Measurements from ENCODE around the gene ARPC3. TPM values are rescaled to one million over a fixed set of nuclear protein-coding genes. Genes with fewer than 3 reads are reported as not detected.
A peak's percentile ranks its signal among the peaks of the same experiment; 100 is the strongest.

Gene ARPC3
- total and polyA plus RNA-seq, 2 experiments from 2014 or later: 356 to 411 TPM

DNA sequence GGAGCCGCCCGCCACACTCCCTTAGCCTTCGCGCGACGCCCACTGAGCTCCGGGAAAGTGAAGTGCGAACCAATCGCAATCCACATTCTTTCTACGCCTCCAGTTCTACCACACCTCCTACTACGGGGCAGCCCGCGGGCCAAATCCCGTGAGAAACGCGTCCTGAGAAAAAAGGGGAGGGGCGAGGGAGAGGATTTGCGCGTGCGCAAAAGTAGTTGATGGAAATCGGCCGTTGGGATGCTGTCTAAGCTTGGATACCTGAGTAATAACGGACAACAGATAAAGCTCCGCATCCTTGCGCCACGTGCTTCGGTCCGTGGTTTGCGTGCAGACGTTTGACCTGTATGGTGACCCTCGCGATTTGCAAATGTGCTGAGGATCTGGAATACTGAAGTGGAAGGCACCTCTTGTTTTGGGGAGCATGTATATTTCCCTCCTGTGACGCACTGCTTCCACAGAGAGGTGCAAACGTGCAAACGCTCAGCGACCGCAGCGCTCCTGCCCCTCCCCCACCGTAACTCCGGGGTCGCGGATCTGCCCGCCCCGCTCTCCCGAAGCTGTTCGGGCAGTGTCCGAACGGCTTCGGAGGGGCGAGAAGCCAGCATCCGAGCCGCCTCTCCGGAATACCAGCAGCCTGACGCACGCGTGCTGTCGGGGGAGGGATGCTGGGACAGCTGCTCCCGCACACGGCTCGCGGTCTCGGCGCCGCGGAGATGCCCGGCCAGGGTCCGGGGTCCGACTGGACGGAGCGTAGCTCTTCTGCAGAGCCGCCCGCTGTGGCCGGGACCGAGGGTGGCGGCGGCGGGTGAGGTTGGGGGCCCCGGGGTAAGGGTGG lies 18.3 kb upstream of the ARPC3 start, which contains the start of the genes FAM216A and GPN3:
Gene FAM216A (plus strand): TSS at position 632 of the 835 bp plus-strand sequence. CDS start 31 bp downstream, at position 663.
Gene GPN3 (minus strand): TSS at position 44 of the 835 bp plus-strand sequence. CDS start 54 bp downstream, outside the sequence.
- H2AFZ ChIP-seq: peak within 1 kb of the TSS; percentile 92; the same call in 1 of the 2 replicates

GRCh38 chr12:110467847-110468213 lies 17.7 kb upstream of the ARPC3 start:
- Histone ChIP-seq H3F3A (replicated peaks; ENCODE audit: low read depth) (0 out of 2 replicates have a peak, but pooled peaks cover 3% of the 10 kb centered on the region), H4K20me1 (replicated peaks; ENCODE audit: insufficient read depth) (peaks cover 11% of the 10 kb centered on the region), H3K4me2 (peak overlapping the region; percentile 79), H3K9me2 (ENCODE audit: insufficient read depth) (no peaks in the 10 kb centered on the region), H2AFZ (peak overlapping the region; percentile 9; the same call in 1 of the 2 replicates), H3K27ac (ENCODE audit: low read depth) (0 out of 2 replicates have a peak overlapping the region, but pooled peaks have one; percentile 18), H3K79me2 (replicated peaks; ENCODE audit: insufficient read depth) (peaks cover 57% of the 10 kb centered on the region), H3K4me1 (ENCODE audit: insufficient read depth) (peaks cover 6% of the 10 kb centered on the region), H3K36me3 (ENCODE audit: insufficient read depth) (peaks cover 8% of the 10 kb centered on the region), H3K27me3 (ENCODE audit: insufficient read depth) (no peaks in the 10 kb centered on the region), H3K4me3 (peak overlapping the region; percentile 70)
- peaks cover 16% of the 10 kb centered on the region for H3K4me1 Mint-ChIP-seq
- ATAC-seq: no peak
- H3K9me3 Mint-ChIP-seq: no peaks in the 10 kb centered on the region
- no peak for TF ChIP-seq EZH2 (IDR thresholded peaks at IDR 0.05; ENCODE audit: low read depth, unreplicated experiment)
- peak; percentile 27 for TF ChIP-seq JUNB (IDR thresholded peaks at IDR 0.05; ENCODE audit: unreplicated experiment)
- no peak for DNase-seq (ENCODE audit: low spot score)
- H3K4me3 Mint-ChIP-seq: peak overlapping the region; percentile 100
- H3K36me3 Mint-ChIP-seq (ENCODE audit: low read depth): peaks cover 41% of the 10 kb centered on the region
- peak overlapping the region; percentile 99 for H3K27ac Mint-ChIP-seq
- peaks cover 21% of the 10 kb centered on the region for H3K27me3 Mint-ChIP-seq (ENCODE audit: insufficient read depth, low read depth, poor library complexity)

More for the DNA sequence above, 18.3 kb upstream of the ARPC3 start, which contains the start of the genes FAM216A and GPN3:
- H3K9me2 ChIP-seq (ENCODE audit: insufficient read depth): no peaks in the 10 kb centered on the region
- peak within 1 kb of the TSS; percentile 91 for H3K4me2 ChIP-seq
- Mint-ChIP-seq H3K9me3 (no peaks in the 10 kb centered on the region), H3K27ac (peak within 1 kb of the TSS; percentile 99), H3K27me3 (ENCODE audit: insufficient read depth, low read depth, poor library complexity) (peaks cover 21% of the 10 kb centered on the region), H3K4me1 (peaks cover 16% of the 10 kb centered on the region), H3K4me3 (peak within 1 kb of the TSS; percentile 100), H3K36me3 (ENCODE audit: low read depth) (peaks cover 37% of the 10 kb centered on the region)
- H3K4me1 ChIP-seq (ENCODE audit: insufficient read depth): peaks cover 6% of the 10 kb centered on the region
- 0 out of 2 replicates have a peak, but pooled peaks cover 3% of the 10 kb centered on the region for H3F3A ChIP-seq (replicated peaks; ENCODE audit: low read depth)
- H3K27ac ChIP-seq (ENCODE audit: low read depth): peak within 1 kb of the TSS; percentile 81
- peak; percentile 89 for ATAC-seq
- peak; percentile 99 for DNase-seq (ENCODE audit: low spot score)
- peaks cover 11% of the 10 kb centered on the region for H4K20me1 ChIP-seq (replicated peaks; ENCODE audit: insufficient read depth)
- H3K79me2 ChIP-seq (replicated peaks; ENCODE audit: insufficient read depth): peaks cover 57% of the 10 kb centered on the region
- TF ChIP-seq, protein P1, sequence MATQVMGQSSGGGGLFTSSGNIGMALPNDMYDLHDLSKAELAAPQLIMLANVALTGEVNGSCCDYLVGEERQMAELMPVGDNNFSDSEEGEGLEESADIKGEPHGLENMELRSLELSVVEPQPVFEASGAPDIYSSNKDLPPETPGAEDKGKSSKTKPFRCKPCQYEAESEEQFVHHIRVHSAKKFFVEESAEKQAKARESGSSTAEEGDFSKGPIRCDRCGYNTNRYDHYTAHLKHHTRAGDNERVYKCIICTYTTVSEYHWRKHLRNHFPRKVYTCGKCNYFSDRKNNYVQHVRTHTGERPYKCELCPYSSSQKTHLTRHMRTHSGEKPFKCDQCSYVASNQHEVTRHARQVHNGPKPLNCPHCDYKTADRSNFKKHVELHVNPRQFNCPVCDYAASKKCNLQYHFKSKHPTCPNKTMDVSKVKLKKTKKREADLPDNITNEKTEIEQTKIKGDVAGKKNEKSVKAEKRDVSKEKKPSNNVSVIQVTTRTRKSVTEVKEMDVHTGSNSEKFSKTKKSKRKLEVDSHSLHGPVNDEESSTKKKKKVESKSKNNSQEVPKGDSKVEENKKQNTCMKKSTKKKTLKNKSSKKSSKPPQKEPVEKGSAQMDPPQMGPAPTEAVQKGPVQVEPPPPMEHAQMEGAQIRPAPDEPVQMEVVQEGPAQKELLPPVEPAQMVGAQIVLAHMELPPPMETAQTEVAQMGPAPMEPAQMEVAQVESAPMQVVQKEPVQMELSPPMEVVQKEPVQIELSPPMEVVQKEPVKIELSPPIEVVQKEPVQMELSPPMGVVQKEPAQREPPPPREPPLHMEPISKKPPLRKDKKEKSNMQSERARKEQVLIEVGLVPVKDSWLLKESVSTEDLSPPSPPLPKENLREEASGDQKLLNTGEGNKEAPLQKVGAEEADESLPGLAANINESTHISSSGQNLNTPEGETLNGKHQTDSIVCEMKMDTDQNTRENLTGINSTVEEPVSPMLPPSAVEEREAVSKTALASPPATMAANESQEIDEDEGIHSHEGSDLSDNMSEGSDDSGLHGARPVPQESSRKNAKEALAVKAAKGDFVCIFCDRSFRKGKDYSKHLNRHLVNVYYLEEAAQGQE (IDR thresholded peaks at IDR 0.05; ENCODE audit: unreplicated experiment): peak; percentile 6
- TF ChIP-seq STAT1 (IDR thresholded peaks at IDR 0.05; ENCODE audit: unreplicated experiment): no peak
- TF ChIP-seq, protein P2, sequence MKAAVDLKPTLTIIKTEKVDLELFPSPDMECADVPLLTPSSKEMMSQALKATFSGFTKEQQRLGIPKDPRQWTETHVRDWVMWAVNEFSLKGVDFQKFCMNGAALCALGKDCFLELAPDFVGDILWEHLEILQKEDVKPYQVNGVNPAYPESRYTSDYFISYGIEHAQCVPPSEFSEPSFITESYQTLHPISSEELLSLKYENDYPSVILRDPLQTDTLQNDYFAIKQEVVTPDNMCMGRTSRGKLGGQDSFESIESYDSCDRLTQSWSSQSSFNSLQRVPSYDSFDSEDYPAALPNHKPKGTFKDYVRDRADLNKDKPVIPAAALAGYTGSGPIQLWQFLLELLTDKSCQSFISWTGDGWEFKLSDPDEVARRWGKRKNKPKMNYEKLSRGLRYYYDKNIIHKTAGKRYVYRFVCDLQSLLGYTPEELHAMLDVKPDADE (IDR thresholded peaks at IDR 0.05): peak; percentile 64; the same call in 1 of the 2 replicates
- TF ChIP-seq CREB1 (CRISPR knock-in tag; IDR thresholded peaks at IDR 0.05; ENCODE audit: low read depth): peak; percentile 53; the same call in 1 of the 2 replicates
- TF ChIP-seq POLR2AphosphoS5 (IDR thresholded peaks at IDR 0.05; ENCODE audit: low read depth): peak; percentile 95
- TF ChIP-seq JUNB (IDR thresholded peaks at IDR 0.05; ENCODE audit: unreplicated experiment): no peak
- TF ChIP-seq EZH2phosphoT487 (IDR thresholded peaks at IDR 0.05; ENCODE audit: unreplicated experiment): no peak
- H3K36me3 ChIP-seq (ENCODE audit: insufficient read depth): peaks cover 8% of the 10 kb centered on the region
- H3K27me3 ChIP-seq (ENCODE audit: insufficient read depth): no peaks in the 10 kb centered on the region
- peak within 1 kb of the TSS; percentile 70 for H3K4me3 ChIP-seq

All from GM23338 (cell line).